GM18505 (cell line): ENCODE measurements around the gene DACT1.
"Not testable (repeated sequence)": the region's sequence is repeated elsewhere in the genome, so short reads cannot be mapped to it uniquely, and the experiment has no call there.

Source experiments
- ATAC-seq: cut with Tn5 transposase; IDR thresholded peaks from one replicate; pipeline ENCODE4 v1.9.1; 2021; ENCODE audit not compliant: unreplicated experiment
- POLR2A ChIP-seq: IDR thresholded peaks from 4 replicates; pipeline ENCODE4 v1.6.1; 2011; ENCODE audit warnings: borderline replicate concordance; ENCODE audit not compliant: insufficient read depth, insufficient read length; ENCODE audit errors: extremely low read depth

Gene DACT1, protein sequence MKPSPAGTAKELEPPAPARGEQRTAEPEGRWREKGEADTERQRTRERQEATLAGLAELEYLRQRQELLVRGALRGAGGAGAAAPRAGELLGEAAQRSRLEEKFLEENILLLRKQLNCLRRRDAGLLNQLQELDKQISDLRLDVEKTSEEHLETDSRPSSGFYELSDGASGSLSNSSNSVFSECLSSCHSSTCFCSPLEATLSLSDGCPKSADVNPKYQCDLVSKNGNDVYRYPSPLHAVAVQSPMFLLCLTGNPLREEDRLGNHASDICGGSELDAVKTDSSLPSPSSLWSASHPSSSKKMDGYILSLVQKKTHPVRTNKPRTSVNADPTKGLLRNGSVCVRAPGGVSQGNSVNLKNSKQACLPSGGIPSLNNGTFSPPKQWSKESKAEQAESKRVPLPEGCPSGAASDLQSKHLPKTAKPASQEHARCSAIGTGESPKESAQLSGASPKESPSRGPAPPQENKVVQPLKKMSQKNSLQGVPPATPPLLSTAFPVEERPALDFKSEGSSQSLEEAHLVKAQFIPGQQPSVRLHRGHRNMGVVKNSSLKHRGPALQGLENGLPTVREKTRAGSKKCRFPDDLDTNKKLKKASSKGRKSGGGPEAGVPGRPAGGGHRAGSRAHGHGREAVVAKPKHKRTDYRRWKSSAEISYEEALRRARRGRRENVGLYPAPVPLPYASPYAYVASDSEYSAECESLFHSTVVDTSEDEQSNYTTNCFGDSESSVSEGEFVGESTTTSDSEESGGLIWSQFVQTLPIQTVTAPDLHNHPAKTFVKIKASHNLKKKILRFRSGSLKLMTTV

DNA sequence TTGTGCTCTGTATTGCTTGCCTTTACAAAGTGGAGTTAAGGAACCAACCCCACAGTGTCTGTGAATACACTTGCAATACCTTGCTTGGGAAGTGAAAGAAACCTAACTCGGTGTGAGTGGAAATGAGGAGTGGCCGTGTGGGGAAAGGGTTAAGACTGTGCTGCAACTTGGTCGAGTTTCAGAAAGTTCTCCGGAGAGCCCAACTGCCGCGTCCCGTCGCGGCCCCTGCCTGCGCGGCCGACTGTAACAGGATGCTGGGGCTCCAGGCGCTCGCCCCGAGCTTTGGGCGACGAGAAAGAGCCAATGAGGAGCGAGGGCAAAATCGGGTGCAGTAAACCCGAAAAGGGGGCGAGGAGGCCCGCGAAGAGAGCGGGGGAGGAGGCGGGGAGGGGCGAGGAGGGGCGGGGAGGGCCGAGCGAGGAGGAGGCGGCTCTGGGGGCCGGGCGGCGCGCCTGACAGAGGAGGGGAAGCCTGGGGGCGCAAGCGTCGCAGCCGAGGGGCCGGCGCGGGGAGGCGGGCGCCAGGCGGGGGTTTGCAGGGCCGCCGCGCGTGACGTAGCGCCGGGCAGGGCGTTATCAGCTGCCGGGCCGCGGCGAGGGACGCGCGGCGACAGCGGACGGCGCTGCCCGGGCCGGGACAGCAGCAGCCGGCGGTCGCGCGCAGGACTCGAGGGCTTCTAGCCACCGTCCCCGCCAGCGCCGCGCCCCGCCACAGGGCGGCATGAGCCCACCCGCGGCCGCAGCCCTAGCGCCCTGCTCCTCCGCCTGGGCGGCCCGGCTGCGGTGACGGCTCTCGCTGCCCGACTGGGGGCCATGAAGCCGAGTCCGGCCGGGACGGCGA, at the start of gene DACT1:
DACT1 (plus strand) TSS at position 572 of the 840 bp plus-strand sequence; CDS start at position 813, 241 bp downstream.
- peak; percentile 49 for ATAC-seq

DNA sequence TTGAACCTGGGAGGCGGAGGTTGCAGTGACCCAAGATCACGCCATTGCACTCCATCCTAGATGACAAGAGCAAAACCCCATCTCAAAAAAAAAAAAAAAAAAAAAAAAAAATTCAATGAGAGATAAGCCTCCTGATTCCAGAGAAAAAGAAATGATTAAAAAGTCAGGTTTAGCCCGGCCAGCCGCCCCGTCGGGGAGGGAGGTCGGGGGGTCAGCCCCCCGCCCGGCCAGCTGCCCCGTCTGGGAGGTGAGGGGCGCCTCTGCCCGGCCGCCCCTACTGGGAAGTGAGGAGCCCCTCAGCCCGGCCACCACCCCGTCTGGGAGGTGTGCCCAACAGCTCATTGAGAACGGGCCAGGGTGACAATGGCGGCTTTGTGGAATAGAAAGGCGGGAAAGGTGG, 49.4 kb upstream of the DACT1 start:
- not testable (repeated sequence) for ATAC-seq

More for the DNA sequence above, at the start of gene DACT1:
- no peak for TF ChIP-seq POLR2A

DNA sequence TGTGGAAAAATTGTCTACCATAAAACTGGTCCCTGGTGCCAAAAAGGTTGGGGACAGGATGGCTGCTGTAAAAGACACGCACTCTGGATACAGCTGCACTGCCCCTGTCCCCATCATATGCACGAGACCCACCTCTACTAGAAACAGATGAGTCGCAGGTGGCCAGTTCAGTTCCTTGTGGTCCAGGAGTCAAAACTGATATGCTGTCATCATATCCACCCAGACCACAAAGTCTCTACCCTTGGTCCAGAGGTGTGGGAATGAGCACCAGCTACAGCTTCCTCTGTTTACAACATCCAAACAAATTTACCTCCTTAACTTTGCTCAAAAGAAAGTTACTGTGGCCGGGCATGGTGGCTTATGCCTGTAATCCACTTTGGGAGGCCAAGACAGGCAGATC, 43.8 kb upstream of the DACT1 start:
- TF ChIP-seq POLR2A = no peak
- no peak for ATAC-seq

DNA sequence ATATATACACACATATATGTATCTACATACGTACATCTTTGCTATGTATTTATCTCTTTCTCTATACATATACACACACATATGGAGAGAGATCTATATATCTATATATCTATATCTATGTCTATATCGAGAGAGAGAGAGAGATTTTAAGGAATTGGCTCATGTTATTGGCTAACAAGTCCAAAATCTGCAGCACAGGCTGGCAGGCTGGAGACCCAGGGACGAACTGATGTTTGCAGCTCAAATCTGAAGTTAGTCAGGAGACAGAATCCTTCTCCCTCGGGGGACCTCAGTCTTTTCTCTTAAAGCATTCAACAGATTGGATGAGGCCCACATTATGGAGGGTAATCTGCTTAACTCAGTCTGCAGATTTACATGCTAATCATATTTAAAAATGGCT, 40.7 kb upstream of the DACT1 start:
- ATAC-seq = no peak
- no peak for TF ChIP-seq POLR2A

DNA sequence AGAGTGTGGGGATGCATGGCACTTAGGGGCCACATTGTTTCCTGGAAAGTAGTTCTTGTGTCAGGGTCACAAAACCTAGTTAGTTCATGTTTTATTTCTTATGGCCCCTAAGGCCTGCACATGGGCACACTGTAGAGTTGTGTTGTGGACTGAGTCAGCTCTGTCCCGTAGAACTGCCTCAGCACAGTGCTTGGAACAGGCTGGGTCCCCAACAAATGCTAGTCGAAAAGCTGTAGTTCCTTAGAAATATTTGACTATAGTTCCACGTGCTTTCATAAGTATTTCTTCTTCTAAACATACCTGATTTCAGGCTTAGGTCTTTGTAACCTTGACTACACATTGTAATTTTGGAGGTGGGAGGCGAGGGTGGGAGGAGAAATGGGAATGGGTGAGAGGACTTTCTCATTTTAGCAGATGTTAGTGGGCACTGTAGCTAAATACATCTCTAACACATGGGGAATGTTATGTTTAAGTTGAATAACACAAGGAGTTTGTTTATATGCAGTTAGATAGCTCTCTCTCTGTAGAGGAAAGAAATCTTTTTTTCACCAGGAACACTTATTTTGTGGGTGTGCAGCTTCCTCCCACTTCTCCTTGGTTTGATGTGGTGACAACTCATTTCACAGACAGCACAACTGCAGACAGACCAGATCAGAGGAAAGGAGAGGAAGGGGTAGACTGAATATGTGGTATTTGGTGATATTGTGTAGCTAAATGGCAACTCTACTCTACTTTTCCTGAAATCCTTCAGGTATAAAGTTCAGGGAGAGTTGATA, 39.5 kb upstream of the DACT1 start:
- no peak for ATAC-seq
- no peak for TF ChIP-seq POLR2A

DNA sequence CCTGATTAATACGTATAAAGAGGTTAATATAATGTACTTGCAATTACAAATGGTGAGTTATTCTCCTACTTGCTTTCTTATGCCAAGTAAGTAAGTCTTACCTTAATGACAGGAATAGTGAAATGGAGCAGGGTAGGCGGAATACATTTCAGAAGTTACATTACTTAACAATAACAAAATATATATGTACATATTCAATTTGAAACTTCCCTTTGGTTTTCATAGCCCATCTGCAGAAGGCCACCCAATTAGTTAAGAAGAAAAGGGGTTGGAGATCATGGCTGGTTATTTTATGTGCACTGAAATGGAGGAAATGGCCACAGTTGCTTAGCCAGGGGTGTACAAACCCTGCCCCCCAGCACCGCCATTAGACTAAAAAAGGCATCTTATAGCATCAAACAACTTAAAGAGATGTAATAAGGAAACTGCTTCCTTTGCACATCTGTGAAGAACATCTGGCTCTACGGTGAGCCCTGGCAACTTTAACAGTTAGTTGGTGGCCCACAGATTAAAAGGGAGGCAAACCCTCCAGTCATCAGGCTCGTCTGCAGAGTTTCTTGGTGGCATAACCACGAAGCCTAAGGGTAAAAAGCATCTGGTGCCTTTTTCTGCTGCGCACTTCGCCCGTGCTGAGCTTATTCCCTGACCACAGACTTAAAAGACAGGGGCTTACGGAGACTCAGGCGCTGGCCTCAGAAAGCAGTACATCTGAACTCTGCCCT, 38.8 kb upstream of the DACT1 start:
- no peak for TF ChIP-seq POLR2A
- ATAC-seq = no peak

DNA sequence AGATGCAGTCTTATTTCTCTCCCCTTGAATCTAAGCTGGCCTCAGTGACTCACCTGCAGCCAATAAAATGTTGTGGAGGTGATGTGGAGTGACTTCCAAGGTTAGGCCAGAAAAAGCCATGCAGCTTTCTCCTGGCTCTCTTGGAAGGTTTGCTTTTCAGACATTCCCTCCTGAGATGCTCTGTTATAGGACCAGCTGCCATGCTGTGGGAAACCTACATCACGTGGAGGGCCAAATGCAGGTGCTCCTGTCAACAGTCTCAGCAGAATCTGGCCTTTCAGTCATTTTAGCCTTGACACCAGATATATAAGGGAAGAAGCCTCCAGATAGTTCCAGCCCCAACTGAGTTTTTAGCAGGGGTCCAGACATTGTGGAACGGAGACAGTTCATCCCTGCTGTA, 38.1 kb upstream of the DACT1 start:
- no peak for TF ChIP-seq POLR2A
- no peak for ATAC-seq

DNA sequence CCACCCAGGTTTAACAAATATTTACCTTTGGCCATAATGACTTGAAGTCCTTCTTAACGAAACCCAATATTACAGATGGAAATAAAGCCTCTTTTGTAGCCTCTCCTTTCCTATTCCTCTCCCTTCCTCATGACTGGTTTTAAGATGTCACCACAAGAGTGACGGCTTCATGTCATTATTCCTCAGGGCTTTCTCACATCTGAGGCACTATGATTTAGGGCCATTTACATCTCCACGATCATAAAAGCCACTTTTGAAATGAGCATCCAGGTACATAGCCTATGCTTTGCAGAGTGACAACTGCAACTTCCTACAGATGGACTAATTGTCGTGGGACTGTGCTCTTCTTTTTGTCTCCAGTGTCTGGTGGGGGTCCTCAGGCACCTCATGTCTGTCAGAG, 32.3 kb upstream of the DACT1 start:
- no peak for ATAC-seq
- no peak for TF ChIP-seq POLR2A

DNA sequence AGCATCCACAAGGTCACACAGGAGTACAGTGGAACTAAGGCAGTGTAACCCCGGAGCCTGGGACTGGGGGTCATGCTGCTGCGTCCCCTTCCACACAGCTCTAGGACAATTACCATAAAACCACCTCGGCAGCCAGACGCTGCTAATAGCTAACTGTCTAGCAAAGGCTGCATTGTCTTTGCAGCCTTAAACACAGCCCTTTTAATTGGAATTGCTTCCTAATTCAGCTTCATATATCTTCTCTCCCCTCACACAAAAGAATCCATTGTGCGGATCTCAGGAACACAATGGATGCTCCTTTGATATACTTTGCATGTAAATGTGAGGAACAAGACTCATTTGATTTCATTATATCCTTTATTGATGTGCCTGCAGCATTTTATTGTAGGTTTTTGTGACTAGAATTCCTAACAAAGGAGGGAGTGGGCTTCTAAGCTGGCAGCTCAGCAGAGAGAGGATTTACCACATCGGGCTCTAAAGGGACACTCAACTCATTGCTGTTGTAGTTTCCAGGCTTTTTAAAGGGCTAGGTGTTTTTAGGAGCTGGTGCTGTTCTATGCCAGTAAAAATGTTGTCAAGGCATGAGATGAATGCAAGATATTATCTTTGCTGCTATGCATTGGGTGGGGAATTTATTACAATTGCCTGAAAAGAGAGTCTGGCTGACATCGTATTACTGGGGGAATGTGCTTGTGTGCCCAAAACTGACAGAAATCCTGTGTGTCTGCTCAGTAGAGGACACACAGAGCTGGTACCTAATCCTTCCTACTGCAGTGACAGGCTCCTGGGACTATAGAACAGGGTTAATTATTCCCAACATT, 30.4 kb upstream of the DACT1 start:
- no peak for ATAC-seq
- no peak for TF ChIP-seq POLR2A

DNA sequence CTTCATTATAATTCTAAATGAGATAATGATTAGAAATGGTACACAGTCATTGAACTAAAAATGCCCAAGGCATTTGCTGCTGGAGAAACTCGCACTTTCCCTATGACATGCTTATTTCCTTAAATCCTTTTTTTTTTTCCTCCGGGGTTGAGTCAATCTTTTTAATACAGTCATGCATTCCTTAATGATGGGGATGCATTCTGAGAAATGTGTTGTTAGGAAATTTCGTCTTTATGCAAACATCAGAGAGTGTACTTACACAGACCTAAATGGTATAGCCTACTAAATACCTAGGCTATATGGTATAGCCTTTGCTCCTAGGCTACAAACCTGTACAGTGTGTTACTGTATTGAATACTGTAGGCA, 29.8 kb upstream of the DACT1 start:
- no peak for ATAC-seq

DNA sequence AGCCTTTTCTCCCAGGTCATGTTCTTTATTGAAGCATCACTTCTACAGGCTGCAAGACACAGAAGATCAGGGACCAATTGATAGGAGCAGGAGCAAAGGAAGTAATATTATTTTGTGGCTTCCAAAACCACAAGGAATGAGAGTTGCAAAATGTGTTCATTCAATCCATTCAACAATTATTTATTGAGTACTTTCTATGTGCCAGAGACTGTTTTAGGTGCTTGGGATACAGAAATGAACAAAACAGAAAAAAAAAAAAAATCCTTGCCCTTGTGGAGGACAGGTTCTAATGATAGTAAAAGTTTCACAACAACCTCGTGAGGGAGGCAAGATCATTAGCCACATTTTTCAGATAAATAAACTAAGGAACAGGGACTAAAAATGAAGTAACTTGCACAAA, 20.1 kb upstream of the DACT1 start:
- no peak for ATAC-seq
- TF ChIP-seq POLR2A = no peak

More for the DNA sequence above, 29.8 kb upstream of the DACT1 start:
- no peak for TF ChIP-seq POLR2A

DNA sequence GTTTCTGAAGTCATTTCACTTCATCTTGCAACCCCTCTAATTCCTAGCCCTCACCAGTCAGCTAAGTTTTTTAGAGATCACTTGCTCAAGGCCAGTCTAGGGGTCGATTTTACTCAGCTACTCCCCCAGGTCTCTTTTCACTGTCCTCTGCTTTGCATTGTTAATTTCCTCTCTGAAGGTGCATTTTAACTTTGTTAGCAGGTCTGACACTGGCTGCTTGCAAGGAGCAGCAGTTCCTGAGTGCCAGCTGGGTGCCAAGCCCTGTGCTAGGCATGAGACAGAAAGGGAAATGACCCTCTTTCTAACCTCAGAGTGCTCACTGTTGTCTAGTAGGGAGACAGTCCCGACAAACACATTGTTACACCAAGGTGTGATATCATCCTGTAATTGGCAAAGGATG, 17.8 kb upstream of the DACT1 start:
- no peak for TF ChIP-seq POLR2A
- no peak for ATAC-seq

DNA sequence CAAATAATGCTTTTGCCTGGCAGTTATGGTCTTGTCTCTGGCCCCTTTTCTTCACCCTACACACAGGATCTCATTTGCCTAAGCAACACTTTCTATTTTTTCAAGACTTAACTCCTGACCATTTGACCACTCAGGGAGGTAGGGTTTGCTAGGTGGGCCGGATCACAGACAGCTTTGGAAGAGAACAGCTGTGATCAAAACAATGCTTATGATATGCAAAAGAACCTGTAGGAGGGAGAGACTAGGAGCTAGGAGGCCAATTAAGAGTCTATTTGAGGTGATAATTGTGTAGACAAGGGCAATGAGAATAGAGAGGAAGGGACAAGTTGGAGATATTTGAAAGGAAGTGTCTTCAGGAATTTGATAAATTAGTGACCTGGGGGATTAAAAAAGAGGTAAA, 12.3 kb upstream of the DACT1 start:
- ATAC-seq = no peak
- TF ChIP-seq POLR2A = no peak
